Testis (tissue), 5 donors: Measurements from ENCODE around the gene PNCK. TPM values are rescaled to one million over a fixed set of nuclear protein-coding genes. Genes with fewer than 3 reads are reported as not detected.
A peak's percentile ranks its signal among the peaks of the same experiment; 100 is the strongest.

ENCODE experiments used
- DNase-seq: peaks from one replicate; pipeline ENCODE4 v3.0.0-alpha.2; 2019
- H3K27ac ChIP-seq, 2 donors: fragments of 200-600 bp; sonication (generic); one replicate each; pipeline ENCODE4 v1.5.1; 2019
- H3K27me3 ChIP-seq: fragments of 200-600 bp; sonication (generic); one replicate; pipeline ENCODE4 v1.5.1; 2019
- H3K36me3 ChIP-seq: fragments of 200-600 bp; sonication (generic); one replicate; pipeline ENCODE4 v1.5.1; 2017; ENCODE audit warnings: low read depth; ENCODE audit errors: missing control alignments
- H3K4me1 ChIP-seq: fragments of 200-600 bp; sonication (generic); one replicate; pipeline ENCODE4 v1.5.1; 2019
- H3K4me3 ChIP-seq, 2 donors: fragments of 200-600 bp; sonication (generic); one replicate each; pipeline ENCODE4 v1.5.1; 2017 to 2019
- H3K9me3 ChIP-seq: fragments of 200-600 bp; sonication (generic); one replicate; pipeline ENCODE4 v1.5.1; 2017
- POLR2A ChIP-seq: fragments of 450-650 bp; IDR thresholded peaks from one replicate; pipeline ENCODE4 v1.6.1; 2017; ENCODE audit warnings: antibody characterized with exemption, mild to moderate bottlenecking, moderate library complexity
- WGBS, 2 donors: methylation state at CpG; one replicate each; pipeline ENCODE4 v1.1.5; 2018; 5-methylcytosine and 5-hydroxymethylcytosine counted together
- intact Hi-C: fragments of 100-400 bp; cut with DNase I; formaldehyde crosslinking; loops from one replicate; pipeline ENCODE4 v1.15.1; 2023; ENCODE audit warnings: low total_unique reads
- long read RNA-seq, 2 donors: transcript quantifications; one replicate each; lab custom pipeline, GENCODE V29; 2026
- polyA plus RNA-seq: library from polyadenylated mRNA; stranded (reverse); fragments of 350-450 nt; fragmentation: Illumina TruSeq; extraction: RNeasy Lipid Tissue Mini Kit (QIAGEN cat#74804); gene quantifications from one replicate; pipeline ENCODE4 v1.2.3, GENCODE V29; 2014; ENCODE audit warnings: low read depth, low replicate concordance; ENCODE audit not compliant: insufficient read depth
- total RNA-seq, 2 donors: library from RNA; depleted of rRNA; stranded (reverse); fragments of >200 nt; gene quantifications; one replicate each; pipeline ENCODE4 v1.2.3, GENCODE V29; 2016
- TF ChIP-seq, protein P1 (sequence below), 3 experiments: fragments of 450-650 bp in 2 of 3; fragments of 200-600 bp in 1 of 3; sonication (generic) in 1 of 3; IDR thresholded peaks; one replicate each; pipeline ENCODE4 v1.5.1; 2016 to 2019; ENCODE audit warnings: antibody characterized with exemption in 3 of 3, mild to moderate bottlenecking in 2 of 3, moderate library complexity in 1 of 3

The PNCK gene
- 10 to 100 TPM; 41.0 to 51.5 TPM for total RNA-seq
- 19.9 TPM for polyA plus RNA-seq
- long read RNA-seq, donor 1, partial matches to known transcripts = 8 of 9 reads
- long read RNA-seq, donor 1, other reads (novel, unspliced or antisense) = 0 of 9 reads
- long read RNA-seq, donor 2, partial matches to known transcripts = 0 of 1 reads
- long read RNA-seq, donor 2, other reads (novel, unspliced or antisense) = 0 of 1 reads

DNA sequence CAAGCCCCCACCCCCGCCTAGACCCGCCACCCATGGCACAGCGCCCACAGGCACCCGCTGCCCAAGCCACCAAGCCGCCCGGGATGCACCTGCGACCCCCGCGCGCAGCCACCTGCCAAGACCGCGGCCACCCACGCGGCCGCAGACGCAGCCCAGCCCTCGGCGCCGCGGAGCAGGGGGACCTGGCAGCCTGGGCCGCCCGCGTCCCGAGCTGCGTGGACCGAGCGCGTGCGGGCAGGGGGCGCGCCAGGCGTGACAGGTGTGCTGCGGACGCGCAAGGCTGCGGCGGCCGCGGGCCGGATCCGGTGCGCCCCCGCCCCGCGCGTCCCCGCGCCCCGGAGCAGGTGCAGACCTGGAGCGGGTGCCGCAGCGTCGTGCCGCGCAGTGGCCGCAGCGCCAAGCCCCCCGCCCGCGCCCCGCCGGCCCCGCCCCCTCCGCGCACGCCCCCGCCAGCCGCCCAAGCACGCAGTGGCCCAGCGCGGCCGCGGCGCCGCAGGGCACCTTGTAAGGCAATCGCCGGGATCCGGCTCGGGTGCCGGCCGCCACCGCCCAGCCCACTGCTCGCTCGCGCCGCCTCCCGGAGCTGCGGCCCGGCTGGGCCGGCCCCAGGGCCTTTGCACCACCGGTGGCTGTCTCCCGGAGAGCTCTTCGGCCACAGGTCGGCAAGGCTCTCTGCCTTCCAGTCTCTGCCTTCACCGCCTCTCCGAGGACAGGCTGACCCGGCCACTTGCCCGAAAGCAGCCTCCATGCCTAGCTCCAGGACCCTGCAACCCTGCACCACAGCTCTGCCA lies at the start of gene PNCK:
TSS of gene PNCK (minus strand) at position 386 of the 791 bp plus-strand sequence. CDS start 737 bp downstream, outside the sequence.
- DNase-seq = no peak
- TF ChIP-seq, protein P1, sequence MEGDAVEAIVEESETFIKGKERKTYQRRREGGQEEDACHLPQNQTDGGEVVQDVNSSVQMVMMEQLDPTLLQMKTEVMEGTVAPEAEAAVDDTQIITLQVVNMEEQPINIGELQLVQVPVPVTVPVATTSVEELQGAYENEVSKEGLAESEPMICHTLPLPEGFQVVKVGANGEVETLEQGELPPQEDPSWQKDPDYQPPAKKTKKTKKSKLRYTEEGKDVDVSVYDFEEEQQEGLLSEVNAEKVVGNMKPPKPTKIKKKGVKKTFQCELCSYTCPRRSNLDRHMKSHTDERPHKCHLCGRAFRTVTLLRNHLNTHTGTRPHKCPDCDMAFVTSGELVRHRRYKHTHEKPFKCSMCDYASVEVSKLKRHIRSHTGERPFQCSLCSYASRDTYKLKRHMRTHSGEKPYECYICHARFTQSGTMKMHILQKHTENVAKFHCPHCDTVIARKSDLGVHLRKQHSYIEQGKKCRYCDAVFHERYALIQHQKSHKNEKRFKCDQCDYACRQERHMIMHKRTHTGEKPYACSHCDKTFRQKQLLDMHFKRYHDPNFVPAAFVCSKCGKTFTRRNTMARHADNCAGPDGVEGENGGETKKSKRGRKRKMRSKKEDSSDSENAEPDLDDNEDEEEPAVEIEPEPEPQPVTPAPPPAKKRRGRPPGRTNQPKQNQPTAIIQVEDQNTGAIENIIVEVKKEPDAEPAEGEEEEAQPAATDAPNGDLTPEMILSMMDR (IDR thresholded peaks at IDR 0.05) = no peak
- TF ChIP-seq POLR2A = no peak
- H3K4me1 ChIP-seq = no peaks in the 10 kb centered on the region
- no peak within 1 kb of the TSS for H3K4me3 ChIP-seq
- intact Hi-C loops = no loop called here
- WGBS, 2 donors = 53% methylated on average over 3 of the region's 98 CpGs; no CpG with 5 or more reads in 1 of the 2 donors
- no peaks in the 10 kb centered on the region for H3K9me3 ChIP-seq
- no peak within 1 kb of the TSS for H3K27ac ChIP-seq
- no peaks in the 10 kb centered on the region for H3K36me3 ChIP-seq
- no peaks in the 10 kb centered on the region for H3K27me3 ChIP-seq

DNA sequence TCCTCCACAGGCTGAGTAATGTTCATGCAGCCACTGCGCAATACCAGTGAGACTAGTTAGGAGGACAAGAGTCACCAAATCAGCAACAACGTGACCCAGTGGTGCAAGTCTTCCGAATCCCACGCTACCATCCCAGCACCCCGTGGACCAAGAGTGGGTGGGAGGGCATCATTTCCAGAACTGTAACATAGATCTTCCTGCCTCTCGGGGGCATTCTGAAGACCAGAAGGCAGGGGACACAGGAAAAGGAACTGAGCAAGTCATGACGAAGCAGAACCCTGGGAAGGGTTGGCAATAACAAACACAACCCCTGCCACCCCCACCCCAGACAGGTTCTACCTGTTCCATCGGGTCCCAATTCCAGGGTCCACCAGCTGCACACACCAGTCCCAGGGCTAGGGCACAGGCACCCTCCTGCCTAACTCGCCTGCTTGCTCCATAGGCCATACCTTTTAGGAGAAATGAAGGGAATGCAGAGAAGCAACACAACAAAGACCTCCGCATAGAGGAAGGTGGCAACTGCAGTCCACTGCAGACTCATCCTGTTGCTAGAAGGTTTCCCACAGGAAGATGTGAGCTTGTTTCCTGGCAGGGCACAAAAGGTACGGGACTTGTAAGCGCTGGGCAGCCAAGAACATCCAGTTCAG lies 49.2 kb upstream of the PNCK start:
- Histone ChIP-seq H3K36me3 (no peaks in the 10 kb centered on the region), H3K27ac (peak overlapping the region in 1 of 2 donors; percentile 82), H3K4me1 (no peaks in the 10 kb centered on the region), H3K9me3 (no peaks in the 10 kb centered on the region), H3K4me3 (peak overlapping the region; percentile 61 to 79), H3K27me3 (no peaks in the 10 kb centered on the region)
- TF ChIP-seq, protein P1 (IDR thresholded peaks at IDR 0.05) = no peak
- no peak for TF ChIP-seq POLR2A
- 19 to 35% methylated on average over 8 to 12 of the region's 12 CpGs for WGBS, 2 donors
- DNase-seq = no peak
- intact Hi-C loops = loop anchor here (10.0 kb wide), 1 partner anchor 72 kb away; the partner anchor contains the start of genes IDH3G and SSR4

DNA sequence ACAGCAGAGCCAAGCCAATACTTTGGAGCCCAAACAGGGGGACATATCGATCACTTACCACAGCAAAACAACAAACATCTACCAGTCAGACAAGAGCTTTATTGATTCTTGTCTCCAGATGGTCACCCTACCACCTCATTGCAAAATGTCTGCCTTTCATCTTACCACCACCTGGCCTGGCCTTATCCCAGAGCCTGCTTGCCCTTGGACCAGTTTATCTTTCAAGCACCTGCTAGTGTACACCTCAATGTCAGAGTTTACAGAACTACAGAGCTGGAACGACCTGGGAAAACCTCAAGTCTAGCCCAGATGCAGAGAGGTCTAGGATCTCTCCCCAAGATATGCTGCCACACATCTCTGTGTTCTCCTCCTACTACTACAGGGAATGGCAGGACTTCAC lies 46.1 kb upstream of the PNCK start:
- intact Hi-C loops = loop anchor here (10.0 kb wide), 1 partner anchor 75 kb away; the partner anchor contains the start of genes IDH3G and SSR4
- H3K27me3 ChIP-seq = no peaks in the 10 kb centered on the region
- 60 to 100% methylated on average over 1 to 2 of the region's 2 CpGs for WGBS, 2 donors
- H3K27ac ChIP-seq = no peak overlapping the region
- no peaks in the 10 kb centered on the region for H3K9me3 ChIP-seq
- H3K4me1 ChIP-seq = no peaks in the 10 kb centered on the region
- no peaks in the 10 kb centered on the region for H3K36me3 ChIP-seq
- DNase-seq = no peak
- no peak overlapping the region for H3K4me3 ChIP-seq
- TF ChIP-seq, protein P1 (IDR thresholded peaks at IDR 0.05) = no peak
- no peak for TF ChIP-seq POLR2A

DNA sequence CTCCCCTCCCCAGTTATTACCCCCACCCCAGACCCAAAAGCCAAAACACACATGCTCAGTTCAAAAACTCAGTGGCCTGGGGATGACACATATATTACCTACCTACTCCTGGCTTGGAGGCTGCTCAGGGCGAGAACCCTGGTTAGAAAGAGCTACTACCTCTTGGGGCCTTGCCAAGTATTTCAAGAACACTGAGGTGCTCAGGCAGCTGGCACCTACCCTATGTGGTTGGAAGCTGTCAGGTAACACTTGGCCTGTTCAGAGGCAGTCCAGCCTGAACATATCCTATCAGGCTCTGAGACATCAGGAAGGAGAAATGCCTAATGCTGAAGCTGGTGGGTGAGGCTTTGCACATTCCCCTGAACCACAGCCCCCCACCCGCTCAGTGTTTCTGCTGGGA lies 45.6 kb upstream of the PNCK start:
- intact Hi-C loops = no loop called here
- 92% methylated on average over 2 of the region's 2 CpGs; no CpG with 5 or more reads in 1 of the 2 donors for WGBS, 2 donors
- DNase-seq = no peak
- no peaks in the 10 kb centered on the region for H3K9me3 ChIP-seq
- TF ChIP-seq, protein P1 (IDR thresholded peaks at IDR 0.05) = no peak
- no peak for TF ChIP-seq POLR2A
- H3K4me3 ChIP-seq = no peak overlapping the region
- H3K36me3 ChIP-seq = no peaks in the 10 kb centered on the region
- no peak overlapping the region for H3K27ac ChIP-seq
- no peaks in the 10 kb centered on the region for H3K27me3 ChIP-seq
- no peaks in the 10 kb centered on the region for H3K4me1 ChIP-seq
